ENCODE results near the gene THRAP3.

- TF ChIP-seq POLR2A (IDR thresholded peaks at IDR 0.05; ENCODE audit: low read depth, low read length) (no peak), TAF1 (IDR thresholded peaks at IDR 0.05; ENCODE audit: borderline replicate concordance, low read depth, low read length) (no peak), POLR2AphosphoS5 (IDR thresholded peaks at IDR 0.05; ENCODE audit: low read depth, low read length) (no peak)
Observed at GRCh38 chr1:36346741-36347370, 122.6 kb downstream of the THRAP3 start.

Measured in GM12892 (cell line).